Muscle layer of duodenum (tissue), 2 donors: ENCODE measurements around the gene IFNW1.

ENCODE experiments used
- H3K27ac ChIP-seq: one replicate; pipeline ENCODE4 v1.7.0; 2013; ENCODE audit warnings: mild to moderate bottlenecking, low read length
- H3K27me3 ChIP-seq: one replicate; pipeline ENCODE4 v1.7.0; 2013; ENCODE audit warnings: low read depth, mild to moderate bottlenecking, control low read depth, low read length
- H3K36me3 ChIP-seq, 2 donors: one replicate each; pipeline ENCODE4 v1.7.0; 2013; ENCODE audit warnings: low read length in 2 of 2, control low read depth in 1 of 2, mild to moderate bottlenecking in 1 of 2; ENCODE audit not compliant: insufficient read depth in 2 of 2, control insufficient read depth in 1 of 2
- H3K4me1 ChIP-seq, 2 donors: one replicate each; pipeline ENCODE4 v1.7.0; 2013; ENCODE audit warnings: low read length in 2 of 2, mild to moderate bottlenecking in 2 of 2, control low read depth in 1 of 2, moderate library complexity in 1 of 2; ENCODE audit not compliant: insufficient read depth in 2 of 2, control insufficient read depth in 1 of 2
- H3K4me3 ChIP-seq, 2 donors: one replicate each; pipeline ENCODE4 v1.7.0; 2013; ENCODE audit warnings: low read length in 2 of 2, low read depth in 1 of 2, mild to moderate bottlenecking in 1 of 2
- H3K9me3 ChIP-seq, 2 donors: one replicate each; pipeline ENCODE4 v1.7.0; 2013; ENCODE audit warnings: low read length in 2 of 2, control low read depth in 1 of 2, mild to moderate bottlenecking in 1 of 2; ENCODE audit not compliant: control insufficient read depth in 1 of 2
- donor health status: healthy.

IFNW1 gene

GRCh38 chr9:21102305-21102704, 39.3 kb downstream of the IFNW1 start:
- H3K4me1 ChIP-seq, result peaks cover 0 to 1% of the 10 kb centered on the region in 2 donors
- no peak overlapping the region for H3K4me3 ChIP-seq
- H3K36me3 ChIP-seq, result no peaks in the 10 kb centered on the region
- no peaks in the 10 kb centered on the region for H3K9me3 ChIP-seq
- H3K27me3 ChIP-seq, result no peaks in the 10 kb centered on the region
- H3K27ac ChIP-seq, result no peak overlapping the region

DNA sequence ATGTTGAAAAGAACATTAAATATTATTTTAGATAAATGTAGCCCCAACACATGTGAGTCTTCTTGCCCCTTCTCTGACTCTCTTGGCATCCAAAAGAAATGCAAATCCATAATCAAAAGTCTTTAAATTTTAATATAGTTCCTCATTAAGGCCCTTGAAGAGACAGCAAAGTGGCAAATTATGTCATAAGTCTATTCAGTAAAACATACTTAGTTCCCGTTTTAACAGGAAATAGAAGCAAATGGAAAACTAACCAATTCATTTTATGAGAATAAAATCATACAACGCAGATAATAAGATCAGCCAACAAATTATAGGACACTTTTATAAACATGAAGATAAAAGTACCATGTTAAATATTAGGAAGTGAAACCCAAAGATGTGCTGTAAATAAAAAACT, 43.8 kb downstream of the IFNW1 start:
- Histone ChIP-seq H3K4me1 (peaks cover 3 to 7% of the 10 kb centered on the region in 2 donors), H3K4me3 (no peak overlapping the region), H3K27me3 (no peaks in the 10 kb centered on the region), H3K36me3 (no peaks in the 10 kb centered on the region), H3K9me3 (no peaks in the 10 kb centered on the region), H3K27ac (no peak overlapping the region)

DNA sequence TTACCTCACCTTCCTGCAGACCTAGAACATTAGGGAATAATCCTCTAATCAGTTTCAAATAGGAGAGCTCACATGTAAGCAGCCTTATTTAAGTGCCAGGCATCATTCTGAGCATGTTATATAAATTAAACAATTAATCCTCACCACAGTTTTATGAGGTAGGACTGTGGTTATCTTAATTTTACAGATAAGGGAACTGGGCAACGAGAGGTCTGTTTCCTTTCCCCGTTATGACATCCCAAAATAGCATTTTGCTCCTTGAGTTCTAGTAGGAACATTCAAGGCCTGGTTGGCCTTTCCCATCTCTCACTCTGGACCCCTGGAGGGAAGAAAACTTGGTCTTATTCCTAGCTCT, 44.8 kb downstream of the IFNW1 start:
- Histone ChIP-seq H3K27ac (peak overlapping the region; percentile 70), H3K9me3 (no peaks in the 10 kb centered on the region), H3K27me3 (no peaks in the 10 kb centered on the region), H3K4me1 (peaks cover 3 to 7% of the 10 kb centered on the region in 2 donors), H3K4me3 (peak overlapping the region in 1 of 2 donors; percentile 48), H3K36me3 (no peaks in the 10 kb centered on the region)

GRCh38 chr9:21096172-21096900, 45.3 kb downstream of the IFNW1 start:
- peaks cover 3 to 7% of the 10 kb centered on the region in 2 donors for H3K4me1 ChIP-seq
- peak overlapping the region; percentile 40 to 48 for H3K4me3 ChIP-seq
- no peaks in the 10 kb centered on the region for H3K36me3 ChIP-seq
- H3K27me3 ChIP-seq, result no peaks in the 10 kb centered on the region
- no peaks in the 10 kb centered on the region for H3K9me3 ChIP-seq
- peak overlapping the region; percentile 70 for H3K27ac ChIP-seq

- Histone ChIP-seq H3K4me3 (no peak overlapping the region), H3K4me1 (peaks cover 3 to 7% of the 10 kb centered on the region in 2 donors), H3K9me3 (no peaks in the 10 kb centered on the region), H3K27ac (no peak overlapping the region), H3K27me3 (no peaks in the 10 kb centered on the region), H3K36me3 (no peaks in the 10 kb centered on the region)
Observed at GRCh38 chr9:21095561-21095960, 46.1 kb downstream of the IFNW1 start.
